GM12878 (cell line): ENCODE data around the gene SCAP. TPM values are rescaled to one million over a fixed set of nuclear protein-coding genes. Genes with fewer than 3 reads are reported as not detected.

Source experiments
- EP300 ChIP-seq, 2 experiments: fragments of 150-350 bp in 1 of 2; IDR thresholded peaks; 2 replicates each; pipeline ENCODE4 v1.6.1; 2011 to 2012; ENCODE audit warnings: low read depth in 2 of 2, low read length in 2 of 2, borderline replicate concordance in 1 of 2, improper control_type of control experiment in 1 of 2, inconsistent platforms in 1 of 2; ENCODE audit not compliant: control insufficient read depth in 1 of 2
- ESRRA ChIP-seq: IDR thresholded peaks from 2 replicates; pipeline ENCODE4 v1.6.1; 2012; ENCODE audit warnings: mild to moderate bottlenecking, low read length, improper control_type of control experiment
- MTA3 ChIP-seq: IDR thresholded peaks from 2 replicates; pipeline ENCODE4 v1.6.1; 2012; ENCODE audit warnings: low read length, inconsistent platforms, borderline replicate concordance
- MXI1 ChIP-seq: fragments of 150-350 bp; IDR thresholded peaks from 2 replicates; pipeline ENCODE4 v1.6.1; 2011; ENCODE audit warnings: low read depth, mild to moderate bottlenecking, inconsistent platforms, low read length, improper control_type of control experiment
- RELA ChIP-seq: fragments of 450-650 bp; IDR thresholded peaks from 2 replicates; pipeline ENCODE4 v1.8.0; 2014; ENCODE audit warnings: borderline replicate concordance; ENCODE audit not compliant: partially characterized antibody
- SPI1 ChIP-seq: IDR thresholded peaks from 2 replicates; pipeline ENCODE4 v1.6.1; 2011; ENCODE audit warnings: low read depth, mild to moderate bottlenecking, low read length, moderate library complexity, borderline replicate concordance; ENCODE audit not compliant: insufficient read depth
- SUZ12 ChIP-seq: fragments of 200-600 bp; sonication (generic); IDR thresholded peaks from one replicate; pipeline ENCODE4 v1.6.1; 2018; ENCODE audit warnings: antibody characterized with exemption, mild to moderate bottlenecking; ENCODE audit not compliant: unreplicated experiment
- ZBED1 ChIP-seq: IDR thresholded peaks from 2 replicates; pipeline ENCODE4 v1.6.1; 2016; ENCODE audit warnings: borderline replicate concordance
- ZNF622 ChIP-seq: fragments of 450-650 bp; IDR thresholded peaks from 2 replicates; pipeline ENCODE4 v1.6.1; 2017; ENCODE audit warnings: mild to moderate bottlenecking, inconsistent platforms
- polyA plus RNA-seq, 11 experiments: library from polyadenylated mRNA; depleted of rRNA in 4 of 11; unstranded in 6 of 11; stranded (reverse) in 5 of 11; fragments of >200 nt; fragmentation: Nextera tagmentation in 4 of 11; fragmentation: Illumina TruSeq in 1 of 11; extraction: Ambion mirVana in 4 of 11; extraction: Trizol in 1 of 11; gene quantifications; 1 replicate in 1 of 11; 2 replicates in 10 of 11; pipeline versions ENCODE4 v1.2.1 to v1.2.3, GENCODE V29; 2011 to 2016; ENCODE audit warnings: inconsistent platforms in 2 of 11, missing spikeins in 2 of 11, low read depth in 1 of 11
- total RNA-seq, 4 experiments: library from RNA; depleted of rRNA in 3 of 4; stranded (reverse); fragments of >200 nt in 3 of 4; fragmentation: Illumina TruSeq in 1 of 4; extraction: Trizol in 1 of 4; gene quantifications; 2 replicates each; pipeline versions ENCODE4 v1.2.1 to v1.2.3, GENCODE V29; 2013 to 2021
- TF ChIP-seq, protein P1 (sequence below): fragments of 450-650 bp; IDR thresholded peaks from 2 replicates; pipeline ENCODE4 v1.6.1; 2014; ENCODE audit warnings: mild to moderate bottlenecking
- TF ChIP-seq, protein P2 (sequence below): fragments of 450-650 bp; IDR thresholded peaks from 2 replicates; pipeline ENCODE4 v1.6.1; 2017; ENCODE audit warnings: mild to moderate bottlenecking, low read depth, inconsistent platforms; ENCODE audit not compliant: poor library complexity, severe bottlenecking
- TF ChIP-seq, protein P3 (sequence below): fragments of 450-650 bp; IDR thresholded peaks from 2 replicates; pipeline ENCODE4 v1.6.1; 2016; ENCODE audit warnings: mild to moderate bottlenecking
- TF ChIP-seq, protein P4 (sequence below): IDR thresholded peaks from 2 replicates; pipeline ENCODE4 v1.6.1; 2012; ENCODE audit warnings: mild to moderate bottlenecking, low read depth, low read length
- TF ChIP-seq, protein P5 (sequence below): IDR thresholded peaks from 2 replicates; pipeline ENCODE4 v1.6.1; 2011; ENCODE audit warnings: borderline replicate concordance, low read depth, mild to moderate bottlenecking, moderate library complexity, low read length; ENCODE audit not compliant: insufficient read depth, poor library complexity, severe bottlenecking
- TF ChIP-seq, protein P6 (sequence below): IDR thresholded peaks from 2 replicates; pipeline ENCODE4 v1.6.1; 2012; ENCODE audit warnings: low read depth, low read length, improper control_type of control experiment
- TF ChIP-seq, protein P7 (sequence below): IDR thresholded peaks from 2 replicates; pipeline ENCODE4 v1.6.1; 2011; ENCODE audit warnings: borderline replicate concordance, low read depth, mild to moderate bottlenecking, moderate library complexity, mixed read lengths, low read length; ENCODE audit not compliant: insufficient read depth; ENCODE audit errors: extremely low read length

Gene SCAP
- total and polyA plus RNA-seq, 10 of the 15 experiments (the other 5 are each of a cell fraction or from before 2014, with no cell fraction given), result 1.5 to 64.1 (median 27.9) TPM

DNA sequence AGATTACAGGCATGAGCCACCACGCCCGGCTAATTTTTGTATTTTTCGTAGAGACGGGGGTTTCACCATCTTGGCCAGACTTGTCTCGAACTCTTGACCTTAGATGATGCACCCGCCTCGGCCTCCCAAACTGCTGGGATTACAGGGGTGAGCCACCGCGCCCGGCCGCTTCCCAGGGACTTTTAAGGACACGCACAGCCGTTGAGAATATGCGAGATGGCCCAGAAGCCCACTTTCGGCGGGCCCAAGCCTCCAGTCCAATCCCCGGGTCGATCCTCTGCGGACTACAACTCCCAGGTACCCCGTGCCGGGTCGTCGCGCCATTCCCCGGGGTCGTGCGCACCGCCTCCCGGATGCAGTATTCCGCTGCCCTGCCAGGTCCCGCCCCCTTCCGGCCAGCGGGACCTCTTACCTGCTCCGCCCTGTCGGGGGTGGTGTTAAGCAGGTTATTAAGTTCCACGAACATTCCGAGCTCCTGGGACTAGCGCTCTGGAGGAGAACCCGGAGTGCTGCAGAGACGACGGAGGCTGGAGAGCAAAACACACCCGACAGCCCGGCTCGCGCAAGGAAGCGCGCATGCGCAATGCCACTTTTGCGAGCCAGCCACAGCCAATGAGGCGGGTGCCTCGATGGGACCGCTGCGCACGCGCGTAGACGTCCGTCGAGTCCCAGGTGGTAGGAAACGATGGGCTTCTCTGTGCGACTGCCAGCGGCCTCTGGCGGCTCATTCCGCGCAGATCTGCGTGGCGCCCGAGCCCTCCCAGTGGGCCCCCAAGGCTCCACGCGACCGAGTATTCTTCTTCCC is 37.6 kb upstream of the SCAP start, which contains the start of gene ELP6 (continued):
- TF ChIP-seq, protein P1, sequence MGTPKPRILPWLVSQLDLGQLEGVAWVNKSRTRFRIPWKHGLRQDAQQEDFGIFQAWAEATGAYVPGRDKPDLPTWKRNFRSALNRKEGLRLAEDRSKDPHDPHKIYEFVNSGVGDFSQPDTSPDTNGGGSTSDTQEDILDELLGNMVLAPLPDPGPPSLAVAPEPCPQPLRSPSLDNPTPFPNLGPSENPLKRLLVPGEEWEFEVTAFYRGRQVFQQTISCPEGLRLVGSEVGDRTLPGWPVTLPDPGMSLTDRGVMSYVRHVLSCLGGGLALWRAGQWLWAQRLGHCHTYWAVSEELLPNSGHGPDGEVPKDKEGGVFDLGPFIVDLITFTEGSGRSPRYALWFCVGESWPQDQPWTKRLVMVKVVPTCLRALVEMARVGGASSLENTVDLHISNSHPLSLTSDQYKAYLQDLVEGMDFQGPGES, result no peak; the same call in 1 of the 2 replicates
- TF ChIP-seq RELA, result peak; percentile 71
- TF ChIP-seq, protein P2, sequence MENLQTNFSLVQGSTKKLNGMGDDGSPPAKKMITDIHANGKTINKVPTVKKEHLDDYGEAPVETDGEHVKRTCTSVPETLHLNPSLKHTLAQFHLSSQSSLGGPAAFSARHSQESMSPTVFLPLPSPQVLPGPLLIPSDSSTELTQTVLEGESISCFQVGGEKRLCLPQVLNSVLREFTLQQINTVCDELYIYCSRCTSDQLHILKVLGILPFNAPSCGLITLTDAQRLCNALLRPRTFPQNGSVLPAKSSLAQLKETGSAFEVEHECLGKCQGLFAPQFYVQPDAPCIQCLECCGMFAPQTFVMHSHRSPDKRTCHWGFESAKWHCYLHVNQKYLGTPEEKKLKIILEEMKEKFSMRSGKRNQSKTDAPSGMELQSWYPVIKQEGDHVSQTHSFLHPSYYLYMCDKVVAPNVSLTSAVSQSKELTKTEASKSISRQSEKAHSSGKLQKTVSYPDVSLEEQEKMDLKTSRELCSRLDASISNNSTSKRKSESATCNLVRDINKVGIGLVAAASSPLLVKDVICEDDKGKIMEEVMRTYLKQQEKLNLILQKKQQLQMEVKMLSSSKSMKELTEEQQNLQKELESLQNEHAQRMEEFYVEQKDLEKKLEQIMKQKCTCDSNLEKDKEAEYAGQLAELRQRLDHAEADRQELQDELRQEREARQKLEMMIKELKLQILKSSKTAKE, result no peak
- no peak for TF ChIP-seq ESRRA
- TF ChIP-seq, protein P3, sequence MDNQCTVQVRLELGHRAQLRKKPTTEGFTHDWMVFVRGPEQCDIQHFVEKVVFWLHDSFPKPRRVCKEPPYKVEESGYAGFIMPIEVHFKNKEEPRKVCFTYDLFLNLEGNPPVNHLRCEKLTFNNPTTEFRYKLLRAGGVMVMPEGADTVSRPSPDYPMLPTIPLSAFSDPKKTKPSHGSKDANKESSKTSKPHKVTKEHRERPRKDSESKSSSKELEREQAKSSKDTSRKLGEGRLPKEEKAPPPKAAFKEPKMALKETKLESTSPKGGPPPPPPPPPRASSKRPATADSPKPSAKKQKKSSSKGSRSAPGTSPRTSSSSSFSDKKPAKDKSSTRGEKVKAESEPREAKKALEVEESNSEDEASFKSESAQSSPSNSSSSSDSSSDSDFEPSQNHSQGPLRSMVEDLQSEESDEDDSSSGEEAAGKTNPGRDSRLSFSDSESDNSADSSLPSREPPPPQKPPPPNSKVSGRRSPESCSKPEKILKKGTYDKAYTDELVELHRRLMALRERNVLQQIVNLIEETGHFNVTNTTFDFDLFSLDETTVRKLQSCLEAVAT, result no peak
- no peak for TF ChIP-seq MTA3
- peak; percentile 69 for TF ChIP-seq MXI1
- no peak for TF ChIP-seq SPI1
- TF ChIP-seq SUZ12, result no peak
- no peak for TF ChIP-seq EP300 (IDR thresholded peaks at IDR 0.05; ENCODE audit: borderline replicate concordance in 1 of 2, control insufficient read depth in 1 of 2, low read depth in 2 of 2, low read length in 2 of 2)
- TF ChIP-seq, protein P4, sequence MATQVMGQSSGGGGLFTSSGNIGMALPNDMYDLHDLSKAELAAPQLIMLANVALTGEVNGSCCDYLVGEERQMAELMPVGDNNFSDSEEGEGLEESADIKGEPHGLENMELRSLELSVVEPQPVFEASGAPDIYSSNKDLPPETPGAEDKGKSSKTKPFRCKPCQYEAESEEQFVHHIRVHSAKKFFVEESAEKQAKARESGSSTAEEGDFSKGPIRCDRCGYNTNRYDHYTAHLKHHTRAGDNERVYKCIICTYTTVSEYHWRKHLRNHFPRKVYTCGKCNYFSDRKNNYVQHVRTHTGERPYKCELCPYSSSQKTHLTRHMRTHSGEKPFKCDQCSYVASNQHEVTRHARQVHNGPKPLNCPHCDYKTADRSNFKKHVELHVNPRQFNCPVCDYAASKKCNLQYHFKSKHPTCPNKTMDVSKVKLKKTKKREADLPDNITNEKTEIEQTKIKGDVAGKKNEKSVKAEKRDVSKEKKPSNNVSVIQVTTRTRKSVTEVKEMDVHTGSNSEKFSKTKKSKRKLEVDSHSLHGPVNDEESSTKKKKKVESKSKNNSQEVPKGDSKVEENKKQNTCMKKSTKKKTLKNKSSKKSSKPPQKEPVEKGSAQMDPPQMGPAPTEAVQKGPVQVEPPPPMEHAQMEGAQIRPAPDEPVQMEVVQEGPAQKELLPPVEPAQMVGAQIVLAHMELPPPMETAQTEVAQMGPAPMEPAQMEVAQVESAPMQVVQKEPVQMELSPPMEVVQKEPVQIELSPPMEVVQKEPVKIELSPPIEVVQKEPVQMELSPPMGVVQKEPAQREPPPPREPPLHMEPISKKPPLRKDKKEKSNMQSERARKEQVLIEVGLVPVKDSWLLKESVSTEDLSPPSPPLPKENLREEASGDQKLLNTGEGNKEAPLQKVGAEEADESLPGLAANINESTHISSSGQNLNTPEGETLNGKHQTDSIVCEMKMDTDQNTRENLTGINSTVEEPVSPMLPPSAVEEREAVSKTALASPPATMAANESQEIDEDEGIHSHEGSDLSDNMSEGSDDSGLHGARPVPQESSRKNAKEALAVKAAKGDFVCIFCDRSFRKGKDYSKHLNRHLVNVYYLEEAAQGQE, result no peak
- TF ChIP-seq, protein P5, sequence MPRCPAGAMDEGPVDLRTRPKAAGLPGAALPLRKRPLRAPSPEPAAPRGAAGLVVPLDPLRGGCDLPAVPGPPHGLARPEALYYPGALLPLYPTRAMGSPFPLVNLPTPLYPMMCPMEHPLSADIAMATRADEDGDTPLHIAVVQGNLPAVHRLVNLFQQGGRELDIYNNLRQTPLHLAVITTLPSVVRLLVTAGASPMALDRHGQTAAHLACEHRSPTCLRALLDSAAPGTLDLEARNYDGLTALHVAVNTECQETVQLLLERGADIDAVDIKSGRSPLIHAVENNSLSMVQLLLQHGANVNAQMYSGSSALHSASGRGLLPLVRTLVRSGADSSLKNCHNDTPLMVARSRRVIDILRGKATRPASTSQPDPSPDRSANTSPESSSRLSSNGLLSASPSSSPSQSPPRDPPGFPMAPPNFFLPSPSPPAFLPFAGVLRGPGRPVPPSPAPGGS, result no peak
- no peak for TF ChIP-seq ZNF622
- TF ChIP-seq, protein P6, sequence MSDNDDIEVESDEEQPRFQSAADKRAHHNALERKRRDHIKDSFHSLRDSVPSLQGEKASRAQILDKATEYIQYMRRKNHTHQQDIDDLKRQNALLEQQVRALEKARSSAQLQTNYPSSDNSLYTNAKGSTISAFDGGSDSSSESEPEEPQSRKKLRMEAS, result no peak
- TF ChIP-seq ZBED1, result no peak
- TF ChIP-seq, protein P7, sequence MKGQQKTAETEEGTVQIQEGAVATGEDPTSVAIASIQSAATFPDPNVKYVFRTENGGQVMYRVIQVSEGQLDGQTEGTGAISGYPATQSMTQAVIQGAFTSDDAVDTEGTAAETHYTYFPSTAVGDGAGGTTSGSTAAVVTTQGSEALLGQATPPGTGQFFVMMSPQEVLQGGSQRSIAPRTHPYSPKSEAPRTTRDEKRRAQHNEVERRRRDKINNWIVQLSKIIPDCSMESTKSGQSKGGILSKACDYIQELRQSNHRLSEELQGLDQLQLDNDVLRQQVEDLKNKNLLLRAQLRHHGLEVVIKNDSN, result no peak
